ENCODE measurements around the gene RNF40.
A peak's percentile ranks its signal among the peaks of the same experiment; 100 is the strongest.

The RNF40 gene

GRCh38 chr16:30780021-30780420, 17.9 kb downstream of the RNF40 start:
- Mint-ChIP-seq H3K9me3 (no peaks in the 10 kb centered on the region), H3K4me3 (no peak overlapping the region), H3K27ac (no peak overlapping the region), H3K36me3 (peaks cover 13% of the 10 kb centered on the region), H3K4me1 (peaks cover 20% of the 10 kb centered on the region)
- ATAC-seq: no peak
- DNase-seq (ENCODE audit: low spot score in 2 of 2): no peak

GRCh38 chr16:30780549-30780948, 18.4 kb downstream of the RNF40 start:
- H3K4me1 Mint-ChIP-seq: peaks cover 18% of the 10 kb centered on the region
- DNase-seq (ENCODE audit: low spot score in 2 of 2): no peak
- no peak for ATAC-seq
- no peak overlapping the region for H3K4me3 Mint-ChIP-seq
- H3K9me3 Mint-ChIP-seq: no peaks in the 10 kb centered on the region
- H3K27ac Mint-ChIP-seq: peak overlapping the region; percentile 81
- peaks cover 13% of the 10 kb centered on the region for H3K36me3 Mint-ChIP-seq

DNA sequence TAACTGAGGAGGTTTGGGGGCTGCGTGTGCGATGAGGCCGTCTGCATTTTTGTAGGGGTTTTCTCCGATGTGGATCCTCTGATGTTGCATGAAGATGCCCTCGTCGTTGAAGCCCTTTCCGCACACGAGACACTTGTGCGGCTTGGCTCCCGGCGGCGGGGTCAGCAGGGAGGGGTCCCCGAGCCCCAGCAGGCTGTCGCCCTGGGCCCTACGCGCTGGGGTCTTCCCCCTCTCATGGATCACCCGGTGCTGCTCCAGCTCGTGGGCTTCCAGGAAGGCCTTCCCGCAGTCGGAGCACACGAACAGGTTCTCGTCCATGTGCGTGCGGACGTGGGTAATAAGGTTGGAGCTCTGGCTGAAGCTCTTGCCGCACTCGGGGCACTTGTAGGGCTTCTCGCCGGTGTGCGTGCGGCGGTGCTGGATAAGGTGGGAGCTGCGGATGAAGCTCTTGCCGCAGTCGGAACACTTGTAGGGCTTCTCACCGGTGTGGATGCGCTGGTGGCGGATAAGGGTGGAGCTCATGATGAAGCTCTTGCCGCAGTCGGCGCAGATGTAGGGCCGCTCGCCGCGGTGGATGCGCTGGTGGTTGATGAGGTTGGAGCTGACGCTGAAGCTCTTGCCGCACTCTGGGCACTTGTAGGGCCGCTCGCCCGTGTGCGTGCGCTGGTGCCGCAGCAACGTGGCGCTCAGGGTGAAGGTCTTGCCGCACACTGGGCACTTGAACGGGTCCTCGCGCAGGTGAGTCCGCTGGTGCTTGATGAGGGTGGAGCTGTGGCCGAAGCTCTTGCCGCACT, 20.6 kb downstream of the RNF40 start:
- Mint-ChIP-seq H3K4me3 (no peak overlapping the region), H3K9me3 (no peaks in the 10 kb centered on the region), H3K4me1 (peaks cover 7% of the 10 kb centered on the region), H3K36me3 (peaks cover 8% of the 10 kb centered on the region), H3K27ac (no peak overlapping the region)
- ATAC-seq (no peak), DNase-seq (ENCODE audit: low spot score in 2 of 2) (no peak)

DNA sequence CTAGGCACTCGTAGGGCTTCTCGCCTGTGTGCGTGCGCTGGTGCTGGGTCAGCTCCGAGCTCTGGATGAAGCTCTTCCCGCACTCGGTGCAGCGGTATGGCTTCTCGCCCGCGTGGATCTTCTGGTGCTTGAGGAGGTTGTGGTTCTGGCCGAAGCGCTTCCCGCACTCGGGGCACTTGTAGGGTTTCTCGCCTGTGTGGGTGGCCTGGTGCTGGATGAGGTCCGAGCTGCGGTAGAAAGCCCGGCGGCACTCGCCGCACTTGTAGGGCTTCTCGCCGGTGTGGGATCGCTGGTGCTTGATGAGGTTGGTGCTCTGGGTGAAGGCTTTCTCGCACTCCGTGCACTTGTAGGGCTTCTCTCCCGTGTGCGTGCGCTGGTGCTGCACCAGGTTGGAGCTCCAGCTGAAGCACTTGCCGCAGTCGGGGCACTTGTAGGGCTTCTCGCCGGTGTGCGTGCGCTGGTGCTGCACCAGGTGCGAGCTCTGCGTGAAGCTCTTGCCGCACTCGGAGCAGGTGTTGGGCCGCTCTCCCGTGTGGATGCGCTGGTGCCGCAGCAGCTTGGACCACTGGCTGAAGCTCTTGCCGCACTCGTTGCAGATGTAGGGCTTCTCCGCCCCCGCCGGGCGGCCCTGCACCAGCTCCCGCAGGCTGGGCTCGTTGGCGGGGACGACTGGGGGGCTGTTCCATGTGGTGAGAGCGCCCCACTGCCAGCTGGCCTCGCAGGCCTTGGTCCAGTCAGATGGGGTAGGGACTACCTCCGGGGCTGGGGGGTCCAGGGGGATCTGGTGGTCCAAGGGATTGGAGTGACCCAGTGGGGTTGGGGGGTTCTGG, 21.4 kb downstream of the RNF40 start:
- H3K27ac Mint-ChIP-seq: no peak overlapping the region
- no peak for DNase-seq (ENCODE audit: low spot score in 2 of 2)
- H3K4me3 Mint-ChIP-seq: no peak overlapping the region
- H3K9me3 Mint-ChIP-seq: no peaks in the 10 kb centered on the region
- peaks cover 7% of the 10 kb centered on the region for H3K4me1 Mint-ChIP-seq
- no peak for ATAC-seq
- H3K36me3 Mint-ChIP-seq: peaks cover 8% of the 10 kb centered on the region

DNA sequence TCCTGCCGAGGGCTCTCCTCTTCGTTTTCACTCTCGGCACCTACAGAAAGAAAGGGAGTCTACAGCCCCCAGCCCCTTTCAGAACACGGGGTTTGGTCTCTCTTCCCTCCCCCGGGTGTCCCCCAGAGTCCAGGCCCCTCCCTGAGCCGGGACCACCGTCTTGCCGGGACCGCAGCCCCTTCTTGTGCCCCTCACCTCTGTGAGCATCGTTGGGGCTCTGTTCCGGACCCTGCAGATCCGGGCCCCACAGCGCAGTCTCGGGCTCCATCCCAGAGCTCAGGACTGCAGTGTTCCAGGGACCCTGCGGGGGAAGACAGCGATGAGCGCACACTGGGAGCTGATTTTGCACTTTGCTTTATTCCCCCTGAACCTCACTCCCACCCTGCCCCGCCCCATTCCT, 22.1 kb downstream of the RNF40 start:
- peaks cover 8% of the 10 kb centered on the region for H3K36me3 Mint-ChIP-seq
- no peak overlapping the region for H3K27ac Mint-ChIP-seq
- H3K9me3 Mint-ChIP-seq: no peaks in the 10 kb centered on the region
- peaks cover 7% of the 10 kb centered on the region for H3K4me1 Mint-ChIP-seq
- H3K4me3 Mint-ChIP-seq: no peak overlapping the region
- DNase-seq (ENCODE audit: low spot score in 2 of 2) (no peak), ATAC-seq (no peak)

GRCh38 chr16:30785126-30786106, 23.3 kb downstream of the RNF40 start:
- DNase-seq (ENCODE audit: low spot score in 2 of 2) (no peak), ATAC-seq (no peak)
- Mint-ChIP-seq H3K4me1 (peaks cover 7% of the 10 kb centered on the region), H3K36me3 (peaks cover 8% of the 10 kb centered on the region), H3K27ac (peak overlapping the region; percentile 68), H3K9me3 (no peaks in the 10 kb centered on the region), H3K4me3 (peak overlapping the region; percentile 84)

DNA sequence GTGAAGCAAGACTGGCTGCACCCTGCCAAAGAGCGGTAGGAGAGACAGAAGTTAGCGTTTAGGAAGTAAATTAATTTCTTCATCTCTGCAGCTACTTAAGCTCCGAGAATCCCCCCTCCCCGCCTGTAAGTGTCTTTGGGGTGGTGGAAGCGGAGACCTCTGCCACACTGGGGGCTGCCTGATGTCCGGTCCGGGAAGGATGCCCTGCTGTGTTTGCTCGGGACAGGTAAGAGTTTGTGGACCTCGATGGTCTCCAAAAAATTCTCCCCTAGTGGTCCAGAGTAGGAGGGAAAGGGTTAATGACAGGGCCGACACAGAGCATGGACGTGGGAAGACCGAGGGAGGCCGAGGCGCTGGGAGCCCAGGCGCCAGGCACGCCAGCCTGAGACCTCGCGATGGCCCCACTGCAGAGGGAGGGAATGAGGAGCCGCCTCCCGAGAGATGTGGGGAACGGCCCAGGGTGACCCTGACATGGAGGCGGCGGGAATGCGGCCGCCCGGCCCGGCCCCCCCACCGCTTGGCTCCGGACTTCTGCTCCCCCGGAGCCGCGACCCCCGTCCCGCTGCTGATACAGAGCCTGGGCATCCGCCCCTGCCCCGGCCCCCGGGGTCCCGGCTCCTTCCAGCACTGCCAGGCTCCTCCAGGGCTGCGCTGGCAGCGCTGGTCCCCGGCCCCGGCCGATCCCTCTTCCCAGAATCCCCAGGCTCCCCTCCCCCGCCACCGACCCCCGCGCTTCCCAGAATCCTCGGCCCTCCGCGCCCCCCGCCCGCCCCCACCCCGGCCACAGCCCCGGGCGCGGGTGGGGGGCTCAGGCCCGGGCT, 24.2 kb downstream of the RNF40 start:
- peaks cover 2% of the 10 kb centered on the region for H3K36me3 Mint-ChIP-seq
- H3K4me3 Mint-ChIP-seq: peak overlapping the region; percentile 84
- no peaks in the 10 kb centered on the region for H3K9me3 Mint-ChIP-seq
- peak overlapping the region; percentile 94 for H3K27ac Mint-ChIP-seq
- DNase-seq (ENCODE audit: low spot score in 2 of 2) (no peak), ATAC-seq (peak; percentile 53)
- H3K4me1 Mint-ChIP-seq: peaks cover 7% of the 10 kb centered on the region

GRCh38 chr16:30786936-30787612, 25.0 kb downstream of the RNF40 start, which contains the start of gene ZNF629:
TSS of gene ZNF629 (minus strand) at chr16:30787205. CDS start at chr16:30784482, 2,723 bp downstream.
- ATAC-seq (peak; percentile 63), DNase-seq (ENCODE audit: low spot score in 2 of 2) (no peak)
- H3K27ac Mint-ChIP-seq: peak within 1 kb of the TSS; percentile 94
- H3K4me3 Mint-ChIP-seq: peak within 1 kb of the TSS; percentile 84
- peaks cover 7% of the 10 kb centered on the region for H3K4me1 Mint-ChIP-seq
- H3K9me3 Mint-ChIP-seq: no peaks in the 10 kb centered on the region
- no peaks in the 10 kb centered on the region for H3K36me3 Mint-ChIP-seq

DNA sequence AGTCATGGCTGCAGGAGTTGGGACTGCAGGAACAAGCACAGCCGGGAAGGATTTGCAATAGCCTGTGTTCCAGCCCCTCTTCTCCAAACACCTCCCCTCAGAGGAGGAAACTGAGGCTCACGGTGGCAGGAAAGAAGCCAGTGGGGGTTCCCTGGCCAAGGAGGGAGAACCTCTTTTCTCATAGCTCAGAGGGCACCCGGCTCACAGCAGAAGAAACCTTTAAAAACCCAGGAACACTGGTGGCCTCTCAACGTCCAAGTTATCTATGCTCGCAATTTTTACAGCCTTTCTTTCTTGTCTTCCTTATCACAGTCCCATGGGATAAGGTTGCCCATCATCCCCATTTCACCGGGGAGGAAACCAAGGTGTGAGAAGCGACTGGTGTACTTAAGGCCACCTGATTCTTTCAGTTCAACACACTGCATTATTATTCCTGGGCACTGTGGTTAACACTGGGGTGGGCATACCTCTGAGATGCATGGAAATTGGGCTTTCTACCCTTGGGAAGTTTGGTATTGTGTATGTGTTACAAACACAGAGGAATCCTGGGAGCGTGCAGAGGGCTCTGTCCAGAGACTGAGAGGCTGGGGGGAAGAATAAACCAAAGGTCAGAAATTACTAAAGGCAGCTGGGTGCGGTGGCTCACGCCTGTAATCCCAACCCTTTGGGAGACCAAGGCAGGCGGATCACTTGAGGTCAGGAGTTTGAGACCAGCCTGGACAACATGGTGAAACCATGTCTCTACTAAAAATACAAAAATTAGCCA, 25.7 kb downstream of the RNF40 start:
- H3K4me1 Mint-ChIP-seq: peaks cover 7% of the 10 kb centered on the region
- ATAC-seq (no peak), DNase-seq (ENCODE audit: low spot score in 2 of 2) (no peak)
- peak overlapping the region; percentile 84 for H3K4me3 Mint-ChIP-seq
- no peaks in the 10 kb centered on the region for H3K36me3 Mint-ChIP-seq
- no peaks in the 10 kb centered on the region for H3K9me3 Mint-ChIP-seq
- H3K27ac Mint-ChIP-seq: peak overlapping the region; percentile 94

- no peak for ATAC-seq
- no peak overlapping the region for H3K4me3 Mint-ChIP-seq
- H3K36me3 Mint-ChIP-seq: no peaks in the 10 kb centered on the region
- DNase-seq (ENCODE audit: low spot score in 2 of 2): no peak
- H3K9me3 Mint-ChIP-seq: no peaks in the 10 kb centered on the region
- no peak overlapping the region for H3K27ac Mint-ChIP-seq
- H3K4me1 Mint-ChIP-seq: no peaks in the 10 kb centered on the region
Observed at GRCh38 chr16:30793508-30794069, 31.5 kb downstream of the RNF40 start.

- Mint-ChIP-seq H3K36me3 (no peaks in the 10 kb centered on the region), H3K4me1 (no peaks in the 10 kb centered on the region), H3K9me3 (no peaks in the 10 kb centered on the region), H3K27ac (peak overlapping the region; percentile 20), H3K4me3 (no peak overlapping the region)
- ATAC-seq: no peak
- DNase-seq (ENCODE audit: low spot score in 2 of 2): no peak
Observed at GRCh38 chr16:30794634-30795033, 32.5 kb downstream of the RNF40 start.

- H3K9me3 Mint-ChIP-seq: no peaks in the 10 kb centered on the region
- no peak overlapping the region for H3K27ac Mint-ChIP-seq
- ATAC-seq (peak; percentile 40), DNase-seq (ENCODE audit: low spot score in 2 of 2) (no peak)
- no peaks in the 10 kb centered on the region for H3K36me3 Mint-ChIP-seq
- no peaks in the 10 kb centered on the region for H3K4me1 Mint-ChIP-seq
- H3K4me3 Mint-ChIP-seq: no peak overlapping the region
Observed at GRCh38 chr16:30797670-30798309, 35.7 kb downstream of the RNF40 start.

DNA sequence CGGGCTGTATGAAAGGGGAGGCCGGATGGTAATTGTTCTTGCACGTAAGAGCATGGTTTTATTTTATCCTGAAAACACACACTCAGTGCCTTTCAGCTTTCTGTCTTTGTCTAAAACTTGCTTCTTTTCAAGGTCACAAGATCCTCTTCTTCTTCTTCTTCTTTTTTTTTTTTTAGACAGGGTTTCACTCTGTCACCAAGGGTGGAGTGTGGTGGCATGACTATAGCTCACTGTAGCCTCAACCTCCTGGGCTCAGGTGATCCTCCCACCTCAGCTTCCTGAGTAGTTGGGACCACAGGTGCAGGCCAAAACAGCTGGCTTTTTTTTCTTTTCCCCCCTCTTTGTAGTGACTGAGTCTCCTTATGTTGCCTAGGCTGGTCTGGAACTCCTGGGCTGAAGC, 40.8 kb downstream of the RNF40 start:
- no peak overlapping the region for H3K27ac Mint-ChIP-seq
- peaks cover 6% of the 10 kb centered on the region for H3K36me3 Mint-ChIP-seq
- H3K4me1 Mint-ChIP-seq: peaks cover 12% of the 10 kb centered on the region
- H3K4me3 Mint-ChIP-seq: no peak overlapping the region
- H3K9me3 Mint-ChIP-seq: no peaks in the 10 kb centered on the region
- DNase-seq (ENCODE audit: low spot score in 2 of 2) (no peak), ATAC-seq (no peak)

Data from stimulated activated effector memory CD8-positive, alpha-beta T cell treated with anti-CD3 and anti-CD28 coated beads, Interleukin-12 subunit alpha, Interleukin-12 subunit beta, amount 100 ng/mL, for 72 hours (primary cell).